ENCODE data around the gene HHAT.

The HHAT gene

DNA sequence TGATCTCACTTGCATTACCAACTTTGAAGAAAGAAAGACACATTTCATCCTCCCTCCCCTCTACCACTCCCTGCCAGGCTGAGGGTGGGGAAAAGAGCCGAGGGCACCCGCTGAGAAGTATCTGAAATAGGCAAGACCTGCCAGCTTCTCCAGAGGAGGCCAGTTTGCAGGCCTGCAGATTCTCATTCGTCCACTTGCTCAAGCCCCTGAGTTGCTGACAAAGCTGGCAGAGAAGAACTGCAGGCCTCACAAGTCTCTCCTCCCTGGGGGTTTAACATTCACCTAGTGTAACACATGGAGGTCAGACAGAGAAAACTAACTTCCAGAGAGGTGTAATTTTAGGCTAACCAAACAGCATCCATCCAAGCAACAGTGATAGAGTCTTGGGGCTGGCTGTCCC lies 376.4 kb downstream of the HHAT start:
- DNase-seq (ENCODE audit: low read depth) = no peak
- TF ChIP-seq, protein P1, sequence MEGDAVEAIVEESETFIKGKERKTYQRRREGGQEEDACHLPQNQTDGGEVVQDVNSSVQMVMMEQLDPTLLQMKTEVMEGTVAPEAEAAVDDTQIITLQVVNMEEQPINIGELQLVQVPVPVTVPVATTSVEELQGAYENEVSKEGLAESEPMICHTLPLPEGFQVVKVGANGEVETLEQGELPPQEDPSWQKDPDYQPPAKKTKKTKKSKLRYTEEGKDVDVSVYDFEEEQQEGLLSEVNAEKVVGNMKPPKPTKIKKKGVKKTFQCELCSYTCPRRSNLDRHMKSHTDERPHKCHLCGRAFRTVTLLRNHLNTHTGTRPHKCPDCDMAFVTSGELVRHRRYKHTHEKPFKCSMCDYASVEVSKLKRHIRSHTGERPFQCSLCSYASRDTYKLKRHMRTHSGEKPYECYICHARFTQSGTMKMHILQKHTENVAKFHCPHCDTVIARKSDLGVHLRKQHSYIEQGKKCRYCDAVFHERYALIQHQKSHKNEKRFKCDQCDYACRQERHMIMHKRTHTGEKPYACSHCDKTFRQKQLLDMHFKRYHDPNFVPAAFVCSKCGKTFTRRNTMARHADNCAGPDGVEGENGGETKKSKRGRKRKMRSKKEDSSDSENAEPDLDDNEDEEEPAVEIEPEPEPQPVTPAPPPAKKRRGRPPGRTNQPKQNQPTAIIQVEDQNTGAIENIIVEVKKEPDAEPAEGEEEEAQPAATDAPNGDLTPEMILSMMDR (conservative IDR thresholded peaks at IDR 0.05; ENCODE audit: low read length) = no peak
- H3K4me3 ChIP-seq (ENCODE audit: low read length) = no peak overlapping the region

DNA sequence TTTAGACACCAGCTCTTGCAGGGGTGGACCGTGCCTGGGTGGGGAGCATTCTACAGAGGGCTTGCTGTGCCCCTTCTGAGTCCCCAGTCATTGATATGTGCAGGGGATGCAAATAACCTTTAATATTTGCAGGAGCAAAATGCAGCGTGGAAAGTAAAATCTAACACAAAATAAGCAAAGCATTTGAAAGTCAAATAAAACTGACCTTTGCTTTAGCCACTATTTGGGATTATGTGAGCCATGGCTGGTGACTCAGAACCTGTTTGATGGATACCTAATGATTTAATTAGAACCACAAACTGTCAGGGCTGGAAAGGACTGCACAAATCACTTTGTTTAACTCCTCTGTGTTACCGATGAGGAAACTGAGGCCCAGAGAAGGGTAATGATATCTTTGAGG lies 377.5 kb downstream of the HHAT start:
- TF ChIP-seq, protein P1 (conservative IDR thresholded peaks at IDR 0.05; ENCODE audit: low read length) = no peak
- H3K4me3 ChIP-seq (ENCODE audit: low read length) = no peak overlapping the region
- no peak for DNase-seq (ENCODE audit: low read depth)

DNA sequence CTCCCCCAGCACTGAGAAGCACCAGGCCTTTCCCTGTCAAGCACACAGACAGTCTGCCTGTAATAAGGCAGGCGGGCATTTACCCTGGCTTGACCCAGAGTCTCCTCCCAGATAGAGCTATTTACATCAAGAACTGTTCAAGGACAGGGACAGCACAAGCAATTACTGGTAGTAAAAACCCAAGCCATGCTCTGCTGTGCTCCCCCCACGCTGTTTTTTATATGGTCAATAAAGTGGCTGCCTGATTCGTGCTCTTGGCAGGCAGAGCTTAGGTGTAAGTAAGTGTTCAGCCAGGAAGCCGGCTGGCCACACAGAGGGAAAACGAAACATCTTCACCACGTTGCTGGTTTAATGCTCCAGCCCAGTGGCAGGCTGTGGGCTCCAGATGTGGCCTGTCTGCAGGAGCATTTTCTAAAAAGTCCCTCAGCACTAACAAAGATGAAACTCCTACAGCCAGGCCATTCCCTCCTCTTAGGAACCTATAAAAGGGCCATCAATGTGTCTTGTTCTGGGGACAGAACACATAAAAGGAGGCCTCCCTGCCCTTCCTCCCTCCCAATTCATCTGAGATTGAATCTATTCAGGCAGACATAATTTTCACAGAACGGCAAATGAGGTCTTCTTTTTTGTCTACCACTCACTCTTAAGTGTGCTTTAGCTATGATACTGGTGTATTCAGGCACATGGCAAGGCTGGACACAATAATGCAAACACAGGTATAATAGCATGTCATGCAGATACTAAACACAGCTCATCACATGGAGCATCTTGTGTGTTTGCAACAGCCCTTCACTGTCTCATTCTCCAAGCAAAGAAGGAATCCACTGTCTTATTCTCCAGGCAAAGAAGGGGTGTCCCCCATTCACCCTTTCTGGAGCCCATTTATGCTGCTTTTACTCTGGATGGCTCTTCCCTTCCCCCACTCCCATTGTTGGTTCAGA lies 378.9 kb downstream of the HHAT start:
- TF ChIP-seq, protein P1 (conservative IDR thresholded peaks at IDR 0.05; ENCODE audit: low read length) = no peak
- DNase-seq (ENCODE audit: low read depth) = no peak
- H3K4me3 ChIP-seq (ENCODE audit: low read length) = no peak overlapping the region

DNA sequence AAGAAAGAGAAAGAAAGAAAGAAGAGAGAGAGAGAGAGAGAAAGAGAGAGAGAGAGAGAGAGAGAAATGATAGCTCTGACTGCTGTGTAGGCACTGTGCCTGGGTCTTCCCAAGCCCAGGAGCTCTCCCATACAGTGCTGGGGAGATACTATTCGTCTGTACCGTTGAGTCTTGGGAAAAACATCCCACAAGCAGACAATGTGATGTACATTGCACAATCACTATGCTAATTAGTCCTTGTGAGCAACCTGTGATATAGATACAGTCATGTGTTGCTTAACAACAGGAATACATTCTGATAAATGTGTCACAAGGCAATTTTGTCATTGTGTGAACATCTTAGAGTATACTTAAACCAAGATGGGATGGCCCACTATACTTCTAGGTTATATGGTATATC lies 381.0 kb downstream of the HHAT start:
- DNase-seq (ENCODE audit: low read depth) = peak; percentile 12
- no peak overlapping the region for H3K4me3 ChIP-seq (ENCODE audit: low read length)
- TF ChIP-seq, protein P1 (conservative IDR thresholded peaks at IDR 0.05; ENCODE audit: low read length) = no peak

DNA sequence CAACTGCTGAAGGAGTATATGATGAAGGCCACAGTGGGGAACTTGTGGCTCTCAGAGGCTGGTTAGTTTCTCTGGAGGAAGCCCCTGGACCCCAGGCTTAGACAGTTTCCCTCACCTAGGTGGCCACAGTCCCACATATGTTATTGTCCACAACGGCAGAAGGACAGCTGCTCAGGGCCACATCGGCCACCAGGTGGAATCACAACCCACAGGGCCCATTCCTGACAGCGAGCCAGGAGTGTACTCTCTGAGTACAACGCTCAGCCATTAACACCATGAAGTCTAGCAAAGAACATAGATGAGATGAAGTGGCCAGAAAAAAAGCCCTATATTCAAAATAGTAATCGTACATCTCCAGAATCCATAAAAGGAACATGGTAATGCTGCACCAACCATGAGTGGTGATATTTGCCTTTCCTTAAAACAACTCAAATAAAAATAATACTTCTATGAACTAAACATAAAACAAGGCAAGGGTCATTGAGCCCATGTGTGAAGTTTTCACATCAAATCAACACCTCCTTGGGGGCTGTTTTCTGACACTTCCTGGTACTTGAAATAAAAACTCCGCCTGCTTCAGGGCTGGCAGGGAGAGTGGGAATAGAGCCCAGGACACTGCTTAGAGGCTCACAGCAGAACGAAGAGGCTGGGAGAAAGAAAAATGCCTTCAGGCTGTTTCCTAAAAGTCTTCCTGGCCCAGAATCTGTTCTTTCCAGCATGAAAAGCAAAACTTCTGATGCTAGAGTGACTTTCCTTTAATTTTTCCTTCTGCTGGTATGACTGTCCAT lies 383.3 kb downstream of the HHAT start:
- DNase-seq (ENCODE audit: low read depth) = no peak
- TF ChIP-seq, protein P1 (conservative IDR thresholded peaks at IDR 0.05; ENCODE audit: low read length) = no peak
- no peak overlapping the region for H3K4me3 ChIP-seq (ENCODE audit: low read length)

DNA sequence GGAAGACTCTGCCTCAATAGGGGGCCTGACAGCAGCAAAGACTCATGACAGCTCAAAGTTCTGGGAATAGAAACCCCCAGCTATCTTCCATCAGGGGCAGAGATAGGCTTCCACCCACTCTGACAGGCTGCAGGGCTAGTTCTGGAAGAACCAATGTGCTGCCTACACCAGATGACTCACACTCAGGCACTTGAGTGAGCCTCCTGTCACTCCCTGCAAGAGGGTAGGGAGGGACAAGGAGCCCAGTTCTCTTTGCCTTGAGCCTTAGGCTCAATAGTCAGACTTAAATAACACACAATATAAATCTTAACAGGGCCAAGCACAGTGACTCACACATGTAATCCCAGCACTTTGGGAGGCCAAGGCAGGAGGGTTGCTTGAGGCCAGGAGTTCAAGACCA lies 386.4 kb downstream of the HHAT start:
- TF ChIP-seq, protein P1 (conservative IDR thresholded peaks at IDR 0.05; ENCODE audit: low read length) = no peak
- DNase-seq (ENCODE audit: low read depth) = no peak
- H3K4me3 ChIP-seq (ENCODE audit: low read length) = no peak overlapping the region

All from AG10803 (cell line).